Neural cell (in vitro differentiated cells): Measurements from ENCODE around the gene CPVL. TPM values are rescaled to one million over a fixed set of nuclear protein-coding genes. Genes with fewer than 3 reads are reported as not detected.

Experiments
- H2AFZ ChIP-seq: fragments of 200-600, 300-800 bp; sonication (generic), shearing (Covaris generic); 2 replicates; pipeline ENCODE4 v1.6.0; 2014; ENCODE audit warnings: low read depth, mild to moderate bottlenecking, antibody characterized with exemption, low read length, moderate library complexity
- H3F3A ChIP-seq: fragments of 200-600 bp; shearing (Covaris generic); 2 replicates; pipeline ENCODE4 v1.6.1; 2016; ENCODE audit warnings: mild to moderate bottlenecking, moderate library complexity, mixed read lengths, antibody characterized with exemption, low read length; ENCODE audit not compliant: insufficient read depth, poor library complexity, severe bottlenecking
- H3K27ac ChIP-seq: fragments of 200-600, 300-800 bp; sonication (generic), shearing (Covaris generic); 2 replicates; pipeline ENCODE4 v1.5.1; 2014; ENCODE audit warnings: mild to moderate bottlenecking, low read length, moderate library complexity
- H3K27me3 ChIP-seq: fragments of 300-800, 200-600 bp; sonication (generic), shearing (Covaris generic); 2 replicates; pipeline ENCODE4 v1.6.0; 2014; ENCODE audit warnings: mild to moderate bottlenecking, low read depth, low read length, moderate library complexity; ENCODE audit not compliant: insufficient read depth
- H3K36me3 ChIP-seq: fragments of 300-800, 200-600 bp; sonication (generic), shearing (Covaris generic); 2 replicates; pipeline ENCODE4 v1.5.1; 2014; ENCODE audit warnings: mild to moderate bottlenecking, antibody characterized with exemption, low read length, moderate library complexity; ENCODE audit not compliant: insufficient read depth
- H3K4me2 ChIP-seq: fragments of 300-800, 200-600 bp; sonication (generic), shearing (Covaris generic); 2 replicates; pipeline ENCODE4 v1.6.0; 2014; ENCODE audit warnings: mild to moderate bottlenecking, low read length
- H3K4me3 ChIP-seq: fragments of 300-800, 200-600 bp; sonication (generic), shearing (Covaris generic); 2 replicates; pipeline ENCODE4 v1.5.1; 2014; ENCODE audit warnings: mild to moderate bottlenecking, low read length, moderate library complexity
- H3K79me2 ChIP-seq: fragments of 200-600 bp; shearing (Covaris generic); replicated peaks from 2 replicates; pipeline ENCODE4 v1.6.0; 2014; ENCODE audit warnings: mild to moderate bottlenecking, low read length, moderate library complexity; ENCODE audit not compliant: insufficient read depth
- H3K9ac ChIP-seq: fragments of 300-800, 200-600 bp; sonication (generic), shearing (Covaris generic); 2 replicates; pipeline ENCODE4 v1.6.1; 2016; ENCODE audit warnings: mild to moderate bottlenecking, low read length, mixed read lengths
- H3K9me2 ChIP-seq: fragments of 200-600 bp; shearing (Covaris generic); 2 replicates; pipeline ENCODE4 v1.6.1; 2016; ENCODE audit warnings: mild to moderate bottlenecking, low read length, mixed read lengths; ENCODE audit not compliant: insufficient read depth
- H3K9me3 ChIP-seq: fragments of 200-600, 300-800 bp; sonication (generic), shearing (Covaris generic); 2 replicates; pipeline ENCODE4 v1.6.1; 2016; ENCODE audit warnings: mild to moderate bottlenecking, mixed run types, low read length, moderate library complexity, mixed read lengths
- H4K20me1 ChIP-seq: fragments of 200-600 bp; shearing (Covaris generic); 2 replicates; pipeline ENCODE4 v1.6.1; 2016; ENCODE audit warnings: mild to moderate bottlenecking, mixed run types; ENCODE audit not compliant: insufficient read depth
- EZH2 ChIP-seq: fragments of 200-600, 300-800 bp; shearing (Covaris generic), sonication (generic); IDR thresholded peaks from 2 replicates; pipeline ENCODE4 v1.6.1; 2014; ENCODE audit warnings: antibody characterized with exemption, low read length, borderline replicate concordance, mild to moderate bottlenecking; ENCODE audit not compliant: insufficient read depth, poor library complexity, severe bottlenecking
- MXI1 ChIP-seq: fragments of 450-650 bp; conservative IDR thresholded peaks from 2 replicates; pipeline ENCODE4 v1.6.1; 2014; ENCODE audit warnings: antibody characterized with exemption, mild to moderate bottlenecking; ENCODE audit not compliant: poor library complexity, severe bottlenecking
- POLR2AphosphoS5 ChIP-seq: IDR thresholded peaks from 2 replicates; pipeline ENCODE4 v1.6.1; 2012
- RAD21 ChIP-seq: fragments of 450-650 bp; conservative IDR thresholded peaks from 2 replicates; pipeline ENCODE4 v1.6.1; 2014; ENCODE audit warnings: antibody characterized with exemption, mild to moderate bottlenecking, moderate library complexity
- TAF1 ChIP-seq: IDR thresholded peaks from 2 replicates; pipeline ENCODE4 v1.6.1; 2012; ENCODE audit warnings: low read depth
- polyA plus RNA-seq: library from polyadenylated mRNA; depleted of rRNA; stranded (reverse); fragments of >200 nt; gene quantifications from 2 replicates; pipeline ENCODE4 v1.2.3, GENCODE V29; 2014
- TF ChIP-seq, protein P1 (sequence below): IDR thresholded peaks from 2 replicates; pipeline ENCODE4 v1.6.1; 2012; ENCODE audit warnings: borderline replicate concordance
- TF ChIP-seq, protein P2 (sequence below): fragments of 450-650 bp; IDR thresholded peaks from 2 replicates; pipeline ENCODE4 v1.5.1; 2014; ENCODE audit warnings: antibody characterized with exemption, mild to moderate bottlenecking, moderate library complexity; ENCODE audit not compliant: poor library complexity, severe bottlenecking

CPVL gene
- polyA plus RNA-seq, 1 donor from 2014 or later: 13.0 TPM

DNA sequence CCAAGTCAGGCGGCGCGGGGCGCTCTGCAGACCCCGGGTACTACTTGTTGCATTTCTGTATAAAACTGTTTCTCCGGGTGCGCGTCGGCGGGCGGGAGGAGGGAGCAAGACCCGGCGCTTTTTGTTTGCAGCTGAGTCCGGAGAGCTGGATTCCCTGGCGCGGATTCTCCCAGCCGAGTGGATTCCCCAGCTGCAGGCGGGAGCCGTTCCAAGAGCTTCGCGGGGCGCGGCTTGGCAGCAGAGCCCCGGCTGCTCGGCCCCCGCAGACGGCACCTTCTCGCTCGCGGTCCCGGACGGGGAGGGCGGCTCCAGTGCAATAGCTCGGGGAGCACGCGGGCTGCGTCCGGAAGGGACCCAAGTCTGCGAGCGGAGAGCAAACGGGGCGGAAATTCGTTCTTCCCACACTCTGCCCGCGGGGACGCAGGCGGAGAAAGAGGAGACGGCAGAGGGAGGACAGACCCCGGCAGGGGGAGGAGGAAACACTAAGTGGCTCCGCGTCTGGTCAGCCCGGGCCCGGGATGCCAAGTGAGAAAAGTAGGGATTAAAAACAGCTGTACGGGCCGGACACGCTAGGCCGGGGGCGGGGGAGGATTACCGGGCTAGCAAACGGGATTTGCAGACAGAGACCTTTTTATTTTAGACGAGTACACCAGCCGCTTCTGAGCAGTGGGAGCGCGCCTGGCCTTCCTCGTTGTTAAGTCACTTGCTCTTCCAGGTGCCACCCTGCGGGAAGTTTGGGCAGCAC lies 187.9 kb downstream of the CPVL start, which contains the start of gene TRIL:
Gene TRIL, minus strand, starts transcription at position 96 of the 745 bp plus-strand sequence. CDS start 284 bp downstream, outside the sequence.
- no peak within 1 kb of the TSS for H3K4me2 ChIP-seq
- peak within 1 kb of the TSS; percentile 46 for H3K9ac ChIP-seq
- H4K20me1 ChIP-seq: no peaks in the 10 kb centered on the region
- TF ChIP-seq EZH2 (peak; percentile 1), MXI1 (no peak)
- peaks cover 54% of the 10 kb centered on the region for H3K27me3 ChIP-seq
- H3F3A ChIP-seq: no peaks in the 10 kb centered on the region
- no peak within 1 kb of the TSS for H2AFZ ChIP-seq
- H3K9me3 ChIP-seq: no peaks in the 10 kb centered on the region
- no peaks in the 10 kb centered on the region for H3K36me3 ChIP-seq
- H3K9me2 ChIP-seq: no peaks in the 10 kb centered on the region
- no peaks in the 10 kb centered on the region for H3K79me2 ChIP-seq
- H3K27ac ChIP-seq: no peak within 1 kb of the TSS
- peak within 1 kb of the TSS; percentile 68 for H3K4me3 ChIP-seq

DNA sequence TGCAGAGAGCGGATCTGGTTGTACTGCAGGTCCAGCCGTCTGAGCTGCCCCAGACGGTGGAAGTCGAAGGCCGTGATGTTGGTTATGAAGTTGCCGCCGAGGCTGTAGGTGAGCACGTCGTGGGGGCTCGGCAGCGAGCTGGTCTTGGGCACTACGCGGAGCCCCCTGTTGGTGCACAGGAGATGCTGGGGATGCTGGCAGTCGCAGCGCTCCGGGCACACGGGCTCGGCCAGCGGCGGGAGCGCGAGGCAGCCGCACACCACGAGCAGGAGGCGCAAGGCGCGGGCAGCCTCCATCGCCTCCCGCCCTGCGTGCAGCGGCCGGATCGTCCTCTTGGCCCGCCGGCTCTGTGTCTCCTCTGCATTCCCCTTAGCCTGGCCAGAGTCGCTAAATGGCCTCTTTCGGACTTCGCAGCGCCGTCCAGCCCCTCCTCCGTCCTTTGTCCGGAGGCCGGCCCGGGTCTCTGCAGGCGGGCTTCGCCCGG lies 188.5 kb downstream of the CPVL start:
- no peak overlapping the region for H3K27ac ChIP-seq
- H3K4me3 ChIP-seq: peak overlapping the region; percentile 68
- H3K9me2 ChIP-seq: no peaks in the 10 kb centered on the region
- H4K20me1 ChIP-seq: no peaks in the 10 kb centered on the region
- H3K9ac ChIP-seq: peak overlapping the region; percentile 29
- no peaks in the 10 kb centered on the region for H3K36me3 ChIP-seq
- peaks cover 54% of the 10 kb centered on the region for H3K27me3 ChIP-seq
- no peak overlapping the region for H2AFZ ChIP-seq
- TF ChIP-seq POLR2AphosphoS5 (no peak), MXI1 (no peak), TAF1 (no peak), RAD21 (no peak), EZH2 (peak; percentile 25)
- TF ChIP-seq, protein P1, sequence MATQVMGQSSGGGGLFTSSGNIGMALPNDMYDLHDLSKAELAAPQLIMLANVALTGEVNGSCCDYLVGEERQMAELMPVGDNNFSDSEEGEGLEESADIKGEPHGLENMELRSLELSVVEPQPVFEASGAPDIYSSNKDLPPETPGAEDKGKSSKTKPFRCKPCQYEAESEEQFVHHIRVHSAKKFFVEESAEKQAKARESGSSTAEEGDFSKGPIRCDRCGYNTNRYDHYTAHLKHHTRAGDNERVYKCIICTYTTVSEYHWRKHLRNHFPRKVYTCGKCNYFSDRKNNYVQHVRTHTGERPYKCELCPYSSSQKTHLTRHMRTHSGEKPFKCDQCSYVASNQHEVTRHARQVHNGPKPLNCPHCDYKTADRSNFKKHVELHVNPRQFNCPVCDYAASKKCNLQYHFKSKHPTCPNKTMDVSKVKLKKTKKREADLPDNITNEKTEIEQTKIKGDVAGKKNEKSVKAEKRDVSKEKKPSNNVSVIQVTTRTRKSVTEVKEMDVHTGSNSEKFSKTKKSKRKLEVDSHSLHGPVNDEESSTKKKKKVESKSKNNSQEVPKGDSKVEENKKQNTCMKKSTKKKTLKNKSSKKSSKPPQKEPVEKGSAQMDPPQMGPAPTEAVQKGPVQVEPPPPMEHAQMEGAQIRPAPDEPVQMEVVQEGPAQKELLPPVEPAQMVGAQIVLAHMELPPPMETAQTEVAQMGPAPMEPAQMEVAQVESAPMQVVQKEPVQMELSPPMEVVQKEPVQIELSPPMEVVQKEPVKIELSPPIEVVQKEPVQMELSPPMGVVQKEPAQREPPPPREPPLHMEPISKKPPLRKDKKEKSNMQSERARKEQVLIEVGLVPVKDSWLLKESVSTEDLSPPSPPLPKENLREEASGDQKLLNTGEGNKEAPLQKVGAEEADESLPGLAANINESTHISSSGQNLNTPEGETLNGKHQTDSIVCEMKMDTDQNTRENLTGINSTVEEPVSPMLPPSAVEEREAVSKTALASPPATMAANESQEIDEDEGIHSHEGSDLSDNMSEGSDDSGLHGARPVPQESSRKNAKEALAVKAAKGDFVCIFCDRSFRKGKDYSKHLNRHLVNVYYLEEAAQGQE: no peak
- TF ChIP-seq, protein P2, sequence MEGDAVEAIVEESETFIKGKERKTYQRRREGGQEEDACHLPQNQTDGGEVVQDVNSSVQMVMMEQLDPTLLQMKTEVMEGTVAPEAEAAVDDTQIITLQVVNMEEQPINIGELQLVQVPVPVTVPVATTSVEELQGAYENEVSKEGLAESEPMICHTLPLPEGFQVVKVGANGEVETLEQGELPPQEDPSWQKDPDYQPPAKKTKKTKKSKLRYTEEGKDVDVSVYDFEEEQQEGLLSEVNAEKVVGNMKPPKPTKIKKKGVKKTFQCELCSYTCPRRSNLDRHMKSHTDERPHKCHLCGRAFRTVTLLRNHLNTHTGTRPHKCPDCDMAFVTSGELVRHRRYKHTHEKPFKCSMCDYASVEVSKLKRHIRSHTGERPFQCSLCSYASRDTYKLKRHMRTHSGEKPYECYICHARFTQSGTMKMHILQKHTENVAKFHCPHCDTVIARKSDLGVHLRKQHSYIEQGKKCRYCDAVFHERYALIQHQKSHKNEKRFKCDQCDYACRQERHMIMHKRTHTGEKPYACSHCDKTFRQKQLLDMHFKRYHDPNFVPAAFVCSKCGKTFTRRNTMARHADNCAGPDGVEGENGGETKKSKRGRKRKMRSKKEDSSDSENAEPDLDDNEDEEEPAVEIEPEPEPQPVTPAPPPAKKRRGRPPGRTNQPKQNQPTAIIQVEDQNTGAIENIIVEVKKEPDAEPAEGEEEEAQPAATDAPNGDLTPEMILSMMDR: peak; percentile 27
- H3K9me3 ChIP-seq: no peaks in the 10 kb centered on the region
- no peaks in the 10 kb centered on the region for H3F3A ChIP-seq
- H3K79me2 ChIP-seq: no peaks in the 10 kb centered on the region
- H3K4me2 ChIP-seq: no peak overlapping the region
